RWPE1 (cell line): ENCODE measurements around the gene PRR16.
"Not testable (repeated sequence)": the region's sequence is repeated elsewhere in the genome, so short reads cannot be mapped to it uniquely, and the experiment has no call there.

Experiments used
- CTCF ChIA-PET: fragments of 350-600 bp; sonication (Branson Sonifier 250); formaldehyde crosslinking; extraction: SDS; loops from one replicate; lab custom pipeline; 2021; lab: Yijun Ruan, JAX
- POLR2A ChIA-PET: fragments of 400-600 bp; formaldehyde crosslinking; extraction: SDS; loops from one replicate; lab custom pipeline; 2020; ENCODE audit warnings: antibody characterized with exemption; ENCODE audit not compliant: low non-redundant PET; lab: Yijun Ruan, JAX
- DNase-seq: peaks from one replicate; pipeline ENCODE4 v3.0.0; 2012; ENCODE audit warnings: low spot score
- H3K27ac ChIP-seq: fragments of 450-650 bp; 2 replicates; pipeline ENCODE4 v1.5.1; 2017
- CTCF ChIP-seq: fragments of 450-650 bp; conservative IDR thresholded peaks from 2 replicates; pipeline ENCODE4 v1.5.1; 2017; ENCODE audit warnings: low read depth, mild to moderate bottlenecking

Gene PRR16

DNA sequence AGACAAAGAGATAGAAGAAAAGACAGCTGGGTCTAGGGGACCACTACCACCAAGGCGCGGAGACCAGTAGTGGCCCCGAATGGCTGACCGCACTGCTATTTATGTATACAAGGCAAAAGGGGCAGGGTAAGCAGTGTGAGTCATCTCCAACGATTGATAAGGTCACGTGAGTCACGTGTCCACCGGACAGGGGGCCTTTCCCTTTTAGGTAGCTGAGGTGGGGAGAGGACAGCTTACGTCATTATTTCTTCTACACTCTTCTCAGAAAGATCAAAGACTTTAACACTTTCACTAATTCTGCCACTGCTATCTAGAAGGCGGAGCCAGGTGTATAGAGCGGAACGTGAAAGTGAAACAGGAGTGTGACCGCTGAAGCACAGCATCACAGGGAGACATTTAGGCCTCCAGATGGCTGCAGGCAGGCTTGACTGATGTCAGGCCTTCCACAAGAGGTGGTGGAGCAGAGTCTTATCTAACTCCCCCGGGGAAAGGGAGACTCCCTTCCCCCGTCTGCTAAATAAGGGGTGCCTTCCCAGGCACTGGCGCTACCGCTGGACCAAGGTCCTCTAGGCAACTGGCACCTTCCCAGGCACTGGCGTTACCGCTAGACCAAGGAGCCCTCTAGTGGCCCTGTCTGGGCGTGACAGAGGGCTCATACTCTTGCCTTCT, 6.1 kb upstream of the PRR16 start:
- ChIA-PET POLR2A (no interaction called here), CTCF (interaction anchor here (0.6 to 1.4 kb wide), 14 partner anchors 9 to 1431 kb away, joined by 3 to 7 read pairs (median 3); no protein-coding TSS in a partner anchor)
- no peak overlapping the region for H3K27ac ChIP-seq
- peak; percentile 93 for TF ChIP-seq CTCF
- DNase-seq: peak; percentile 29

GRCh38 chr5:120458508-120458847, 5.6 kb upstream of the PRR16 start:
- CTCF ChIA-PET: interaction anchor here (0.6 to 1.4 kb wide), 13 partner anchors 9 to 1431 kb away, joined by 3 to 7 read pairs (median 3); no protein-coding TSS in a partner anchor
- POLR2A ChIA-PET, DNase-seq, H3K27ac ChIP-seq: not testable (repeated sequence)

DNA sequence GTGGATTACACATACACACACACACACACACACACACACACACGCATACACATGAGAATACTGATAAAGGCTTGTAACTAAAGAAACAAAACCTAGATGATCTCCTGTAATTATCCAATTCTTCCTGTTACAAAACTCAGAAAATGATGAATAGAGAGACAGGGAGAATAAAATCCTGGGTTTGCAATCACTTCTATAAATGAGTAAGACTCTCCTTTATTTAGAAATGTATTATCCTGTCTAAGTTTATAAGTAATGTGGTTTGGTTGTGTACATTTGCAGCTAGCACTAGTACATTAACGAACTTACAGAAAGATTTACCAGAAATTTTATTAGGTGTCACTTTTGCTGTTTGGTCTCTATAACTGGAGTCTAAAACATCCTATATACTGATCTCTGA, 2.8 kb upstream of the PRR16 start:
- CTCF ChIA-PET: no interaction called here
- DNase-seq: no peak
- TF ChIP-seq CTCF: no peak
- POLR2A ChIA-PET: no interaction called here
- no peak overlapping the region for H3K27ac ChIP-seq

DNA sequence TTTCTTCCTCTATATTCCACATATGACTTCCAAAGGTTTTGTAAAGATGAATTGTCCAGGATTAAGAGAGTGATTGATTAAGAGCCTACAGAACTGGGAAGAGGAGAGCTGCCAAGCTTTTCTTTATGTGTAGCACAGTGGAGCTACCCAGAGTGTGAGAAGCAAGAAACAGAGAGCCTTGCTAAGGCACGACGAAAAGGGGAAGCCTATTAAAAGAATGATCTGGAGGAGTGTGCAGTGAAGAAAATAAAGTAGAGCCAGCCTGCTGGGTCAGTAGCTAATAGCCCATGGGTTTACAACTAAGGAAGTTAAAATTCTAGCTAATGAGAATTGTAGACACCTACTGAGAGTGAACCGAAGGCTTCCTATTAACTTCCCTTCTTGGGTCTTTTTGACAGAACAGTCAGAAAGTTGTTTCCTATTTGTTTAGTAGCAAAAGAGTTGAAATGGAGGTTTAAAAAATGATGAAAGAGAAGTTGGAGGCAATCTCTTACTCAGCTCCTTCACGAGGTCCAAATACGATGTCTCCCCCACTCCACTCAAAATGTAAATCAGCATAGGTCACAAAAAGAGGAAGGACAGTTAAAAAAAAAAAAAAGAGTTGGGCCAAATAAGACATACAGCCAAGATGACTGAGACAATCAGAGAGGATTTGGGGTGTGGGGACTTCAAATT, 957 bp upstream of the PRR16 start:
- ChIA-PET CTCF (interaction anchor here (0.7 kb wide), 2 partner anchors 224 to 396 kb away, joined by 4 to 6 read pairs; no protein-coding TSS in a partner anchor), POLR2A (interaction anchor here (0.7 kb wide), 1 partner anchor 524 kb away, joined by 7 read pairs; no protein-coding TSS in a partner anchor)
- no peak for DNase-seq
- no peak overlapping the region for H3K27ac ChIP-seq
- TF ChIP-seq CTCF: no peak

DNA sequence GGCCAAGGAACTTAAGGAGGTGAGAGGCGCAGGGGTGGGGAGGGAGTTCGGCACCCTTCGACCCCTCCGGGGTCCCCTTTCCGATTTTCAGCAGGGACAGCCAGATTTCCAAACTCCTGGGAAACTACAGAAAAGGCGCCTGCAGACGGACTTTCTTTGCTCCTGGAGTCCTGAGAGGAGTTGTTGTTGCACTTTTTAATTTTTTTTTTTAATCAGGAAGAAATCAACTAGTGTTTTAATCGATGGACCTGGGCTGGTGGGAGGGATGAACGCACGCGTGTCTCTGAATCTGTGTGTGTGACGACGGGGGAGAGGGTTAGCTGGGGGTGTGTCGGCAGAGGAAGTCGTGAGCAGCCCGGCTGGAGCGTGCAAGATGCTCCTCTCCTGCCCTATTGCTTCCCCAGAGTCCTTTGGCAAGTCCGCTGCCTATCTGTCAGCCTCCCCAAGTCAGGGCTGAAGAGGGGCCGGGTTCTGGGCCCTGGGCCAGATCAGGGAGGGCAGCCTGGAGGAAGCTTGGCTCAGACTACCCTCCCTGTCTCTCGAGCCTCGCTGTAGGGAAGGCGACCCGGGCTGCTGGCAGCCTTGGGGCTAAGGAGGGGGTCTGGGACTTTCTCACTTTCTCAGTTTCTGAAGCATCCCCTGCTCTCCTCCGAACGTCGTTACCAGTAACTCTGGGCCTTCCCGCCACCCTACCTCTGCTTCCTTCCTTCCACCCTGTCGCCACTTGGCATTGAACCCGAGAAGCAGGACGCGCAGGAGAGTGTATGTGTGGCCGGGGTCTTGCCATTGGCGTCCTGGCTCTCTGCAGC, 731 bp downstream of the PRR16 start:
- peak; percentile 27 for DNase-seq
- ChIA-PET POLR2A (no interaction called here), CTCF (interaction anchor here (0.9 kb wide), 1 partner anchor 409 kb away, joined by 3 read pairs; no protein-coding TSS in a partner anchor)
- peak overlapping the region; percentile 51 for H3K27ac ChIP-seq
- no peak for TF ChIP-seq CTCF

- POLR2A ChIA-PET: no interaction called here
- TF ChIP-seq CTCF: no peak
- CTCF ChIA-PET: interaction anchor here (0.9 kb wide), 1 partner anchor 410 kb away, joined by 3 read pairs; no protein-coding TSS in a partner anchor
- peak overlapping the region; percentile 51 for H3K27ac ChIP-seq
- peak; percentile 28 for DNase-seq
Measured at GRCh38 chr5:120465436-120465961, 1.4 kb downstream of the PRR16 start.
